Measurements from ENCODE around the gene LRIG1.

LRIG1 gene

DNA sequence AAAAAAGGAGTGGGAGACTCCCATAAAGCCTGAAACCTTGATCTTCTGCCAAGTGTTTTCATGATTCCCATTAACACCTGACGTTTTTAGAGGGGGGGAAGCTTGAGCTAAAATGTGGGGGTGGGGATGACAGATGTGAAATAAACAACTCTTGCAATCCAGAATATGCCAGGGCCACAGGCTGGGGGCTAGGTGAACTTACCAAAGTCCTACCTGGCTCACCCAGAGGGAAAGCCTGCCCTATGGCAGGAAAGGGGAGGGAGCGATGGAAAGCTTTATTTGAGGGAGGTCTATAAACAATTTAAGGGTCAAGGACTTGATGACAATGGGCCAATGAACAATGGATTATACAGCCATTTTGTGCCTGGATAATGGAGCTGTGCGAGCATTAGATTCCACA, 108.3 kb downstream of the LRIG1 start:
- TF ChIP-seq, protein P1, sequence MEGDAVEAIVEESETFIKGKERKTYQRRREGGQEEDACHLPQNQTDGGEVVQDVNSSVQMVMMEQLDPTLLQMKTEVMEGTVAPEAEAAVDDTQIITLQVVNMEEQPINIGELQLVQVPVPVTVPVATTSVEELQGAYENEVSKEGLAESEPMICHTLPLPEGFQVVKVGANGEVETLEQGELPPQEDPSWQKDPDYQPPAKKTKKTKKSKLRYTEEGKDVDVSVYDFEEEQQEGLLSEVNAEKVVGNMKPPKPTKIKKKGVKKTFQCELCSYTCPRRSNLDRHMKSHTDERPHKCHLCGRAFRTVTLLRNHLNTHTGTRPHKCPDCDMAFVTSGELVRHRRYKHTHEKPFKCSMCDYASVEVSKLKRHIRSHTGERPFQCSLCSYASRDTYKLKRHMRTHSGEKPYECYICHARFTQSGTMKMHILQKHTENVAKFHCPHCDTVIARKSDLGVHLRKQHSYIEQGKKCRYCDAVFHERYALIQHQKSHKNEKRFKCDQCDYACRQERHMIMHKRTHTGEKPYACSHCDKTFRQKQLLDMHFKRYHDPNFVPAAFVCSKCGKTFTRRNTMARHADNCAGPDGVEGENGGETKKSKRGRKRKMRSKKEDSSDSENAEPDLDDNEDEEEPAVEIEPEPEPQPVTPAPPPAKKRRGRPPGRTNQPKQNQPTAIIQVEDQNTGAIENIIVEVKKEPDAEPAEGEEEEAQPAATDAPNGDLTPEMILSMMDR (IDR thresholded peaks at IDR 0.05; ENCODE audit: extremely low read depth, insufficient read depth, missing control alignments): no peak
- DNase-seq (ENCODE audit: low spot score): no peak
- in situ Hi-C loops (cut with MboI; ENCODE audit: low pct_unique_long_range_greater_than_20kb, low sequenced_read_pairs, unreplicated experiment): loop anchor here (25.0 kb wide), 1 partner anchor 105 kb away; no protein-coding TSS in a partner anchor

DNA sequence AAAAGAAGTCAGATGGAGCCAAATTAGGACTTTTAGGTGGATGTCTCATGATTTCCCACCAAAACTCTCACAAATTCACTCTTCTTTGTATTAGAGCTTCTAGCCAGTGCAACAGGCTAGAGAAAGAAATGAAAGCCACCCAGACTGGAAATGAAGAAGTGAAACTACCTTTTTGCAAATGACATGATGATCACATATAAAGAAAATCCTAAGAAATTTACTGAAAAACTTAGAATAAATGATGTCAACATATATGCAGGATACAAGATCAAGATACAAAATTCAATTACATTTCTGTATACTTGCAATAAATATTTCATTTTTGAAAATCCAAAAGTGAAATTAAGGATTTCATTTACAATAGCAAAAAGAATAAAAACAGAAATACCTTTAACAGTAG, 110.8 kb downstream of the LRIG1 start:
- DNase-seq (ENCODE audit: low spot score): no peak
- in situ Hi-C loops (cut with MboI; ENCODE audit: low pct_unique_long_range_greater_than_20kb, low sequenced_read_pairs, unreplicated experiment): loop anchor here (25.0 kb wide), 1 partner anchor 103 kb away; no protein-coding TSS in a partner anchor
- TF ChIP-seq, protein P1 (IDR thresholded peaks at IDR 0.05; ENCODE audit: extremely low read depth, insufficient read depth, missing control alignments): no peak

DNA sequence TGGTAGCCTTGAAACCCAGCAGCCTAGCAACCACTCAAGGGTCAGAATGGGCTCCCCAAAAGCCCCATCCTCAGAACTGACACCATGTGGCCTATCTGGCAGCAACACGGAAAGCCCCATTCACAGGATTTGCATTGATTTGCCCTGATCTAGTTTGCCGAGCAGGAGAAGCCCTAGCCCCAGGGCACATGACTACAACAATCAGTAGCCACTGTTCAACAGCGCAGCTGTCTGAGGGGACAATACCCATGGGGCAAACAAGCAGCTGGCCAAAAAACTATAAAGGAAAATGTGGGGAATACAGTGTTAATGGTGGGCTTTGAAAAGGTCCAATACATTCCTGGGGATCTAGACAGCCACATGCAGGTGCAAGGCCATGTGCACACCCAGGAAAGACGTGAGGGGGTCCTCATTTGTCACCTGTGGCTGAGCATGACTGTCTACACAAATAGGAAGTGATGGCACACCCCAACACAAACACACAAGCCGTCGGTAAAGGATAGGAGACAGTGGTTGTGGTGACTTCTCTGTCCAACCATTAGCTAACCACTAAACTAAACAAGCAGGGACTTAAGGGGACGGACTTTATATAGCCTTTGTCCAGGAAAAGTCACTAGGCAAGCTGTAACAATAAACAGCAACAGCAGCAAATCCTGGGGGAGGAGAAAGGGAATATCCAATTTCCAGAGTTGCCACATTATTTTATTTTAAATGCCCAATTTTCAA, 113.7 kb downstream of the LRIG1 start:
- TF ChIP-seq, protein P1 (IDR thresholded peaks at IDR 0.05; ENCODE audit: extremely low read depth, insufficient read depth, missing control alignments): no peak
- peak; percentile 69 for DNase-seq (ENCODE audit: low spot score)
- in situ Hi-C loops (cut with MboI; ENCODE audit: low pct_unique_long_range_greater_than_20kb, low sequenced_read_pairs, unreplicated experiment): loop anchor here (25.0 kb wide), 1 partner anchor 100 kb away; no protein-coding TSS in a partner anchor

DNA sequence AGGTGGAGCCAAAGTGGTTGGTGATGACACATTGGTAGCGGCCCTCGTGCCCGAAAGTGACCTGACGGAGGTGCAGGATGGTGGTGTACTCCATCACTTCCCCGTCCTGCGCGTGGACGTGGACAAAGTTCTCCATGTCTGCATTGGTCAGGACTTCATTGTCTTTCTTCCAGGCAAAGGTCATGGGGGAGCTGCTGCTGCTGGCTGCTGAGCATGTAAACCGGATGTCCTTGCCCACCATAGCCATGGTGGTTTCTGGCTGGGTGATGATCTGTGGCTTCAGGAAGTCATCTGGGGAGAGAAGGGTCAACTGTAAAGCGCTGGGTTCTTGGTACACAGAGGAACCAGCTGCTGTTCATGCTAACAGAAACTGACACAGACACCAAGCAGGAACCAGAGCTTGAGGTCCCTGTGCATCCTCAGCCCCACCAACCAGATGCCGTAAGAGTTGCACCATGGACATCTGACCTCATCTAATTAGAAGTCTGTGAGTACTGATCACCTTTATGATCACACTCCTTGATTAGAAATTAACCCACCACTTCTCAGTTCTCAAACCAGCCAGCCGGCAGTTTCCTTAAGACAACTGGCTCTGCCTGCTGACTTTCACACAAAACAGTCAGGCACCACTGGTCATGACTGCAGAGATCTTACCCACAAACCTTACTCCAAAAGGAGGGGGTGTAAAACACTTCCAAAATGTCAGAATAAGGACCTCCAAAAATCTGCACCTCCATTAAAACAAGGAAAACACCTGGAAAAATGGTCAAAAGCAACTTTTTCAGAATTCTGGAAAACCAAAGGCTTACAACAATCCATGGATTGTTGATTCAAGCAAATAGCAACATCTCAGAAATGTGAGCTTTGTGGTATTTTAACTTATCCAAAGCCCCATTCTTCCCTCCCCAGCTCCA, 114.6 kb downstream of the LRIG1 start:
- DNase-seq (ENCODE audit: low spot score): peak; percentile 77
- TF ChIP-seq, protein P1 (IDR thresholded peaks at IDR 0.05; ENCODE audit: extremely low read depth, insufficient read depth, missing control alignments): no peak
- in situ Hi-C loops (cut with MboI; ENCODE audit: low pct_unique_long_range_greater_than_20kb, low sequenced_read_pairs, unreplicated experiment): loop anchor here (25.0 kb wide), 1 partner anchor 99 kb away; no protein-coding TSS in a partner anchor

DNA sequence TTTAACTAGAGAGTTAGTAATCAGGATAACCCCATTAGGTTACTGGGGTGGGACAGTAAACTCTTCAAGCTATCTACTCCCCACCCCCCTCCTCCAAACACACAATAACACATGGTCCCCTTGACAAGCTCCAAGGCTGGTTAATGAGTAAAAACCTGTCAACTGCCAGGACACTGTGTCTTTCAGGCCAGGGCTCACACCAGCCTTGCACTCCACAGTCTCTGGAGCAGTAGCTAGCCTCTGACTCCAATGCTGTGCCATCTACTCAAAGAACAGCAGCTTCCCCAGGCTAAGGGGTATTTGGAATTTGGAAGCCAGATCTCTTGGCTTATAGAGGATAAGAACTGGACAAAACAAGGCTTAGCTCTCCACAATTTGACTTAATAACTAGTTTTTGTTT, 115.8 kb downstream of the LRIG1 start:
- no peak for DNase-seq (ENCODE audit: low spot score)
- TF ChIP-seq, protein P1 (IDR thresholded peaks at IDR 0.05; ENCODE audit: extremely low read depth, insufficient read depth, missing control alignments): no peak
- in situ Hi-C loops (cut with MboI; ENCODE audit: low pct_unique_long_range_greater_than_20kb, low sequenced_read_pairs, unreplicated experiment): loop anchor here (25.0 kb wide), 1 partner anchor 98 kb away; no protein-coding TSS in a partner anchor

DNA sequence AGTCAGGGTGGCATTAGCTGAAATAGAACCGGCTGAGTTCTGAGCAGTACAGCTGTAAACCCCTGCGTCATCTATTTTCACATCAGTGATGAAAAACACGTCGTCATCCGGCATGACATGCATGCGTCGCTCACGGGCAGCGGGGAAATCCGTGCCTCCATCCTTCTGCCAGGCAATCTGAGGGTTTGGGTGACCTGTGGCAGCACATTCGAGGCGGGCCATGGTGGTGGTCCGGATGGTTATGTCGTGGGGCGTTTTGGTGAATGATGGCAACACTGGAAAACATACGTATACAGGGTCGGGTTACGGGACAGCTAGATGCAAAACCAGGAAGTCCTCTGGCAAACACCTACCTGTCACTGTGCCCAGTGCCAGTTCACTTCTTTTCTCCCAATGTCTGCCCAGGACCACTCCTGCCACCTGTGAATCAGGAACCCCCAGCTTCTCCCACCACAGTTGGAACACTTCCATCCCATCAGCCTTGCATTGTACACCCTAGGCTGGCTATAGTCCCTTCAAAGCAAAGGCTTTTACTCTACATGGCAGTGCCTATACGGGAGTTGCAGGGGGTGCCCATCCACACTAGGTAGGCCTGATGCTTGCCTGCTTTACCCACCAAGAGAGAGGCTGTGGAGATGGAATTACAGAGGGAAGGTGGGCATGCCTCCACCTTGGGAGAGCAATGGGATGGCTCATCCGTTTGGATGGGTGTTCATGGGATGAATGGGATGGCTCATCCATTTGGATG, 116.7 kb downstream of the LRIG1 start:
- DNase-seq (ENCODE audit: low spot score): no peak
- in situ Hi-C loops (cut with MboI; ENCODE audit: low pct_unique_long_range_greater_than_20kb, low sequenced_read_pairs, unreplicated experiment): loop anchor here (25.0 kb wide), 1 partner anchor 97 kb away; no protein-coding TSS in a partner anchor
- TF ChIP-seq, protein P1 (IDR thresholded peaks at IDR 0.05; ENCODE audit: extremely low read depth, insufficient read depth, missing control alignments): no peak
